Measurements from ENCODE around the gene CCDC182.

Gene CCDC182

DNA sequence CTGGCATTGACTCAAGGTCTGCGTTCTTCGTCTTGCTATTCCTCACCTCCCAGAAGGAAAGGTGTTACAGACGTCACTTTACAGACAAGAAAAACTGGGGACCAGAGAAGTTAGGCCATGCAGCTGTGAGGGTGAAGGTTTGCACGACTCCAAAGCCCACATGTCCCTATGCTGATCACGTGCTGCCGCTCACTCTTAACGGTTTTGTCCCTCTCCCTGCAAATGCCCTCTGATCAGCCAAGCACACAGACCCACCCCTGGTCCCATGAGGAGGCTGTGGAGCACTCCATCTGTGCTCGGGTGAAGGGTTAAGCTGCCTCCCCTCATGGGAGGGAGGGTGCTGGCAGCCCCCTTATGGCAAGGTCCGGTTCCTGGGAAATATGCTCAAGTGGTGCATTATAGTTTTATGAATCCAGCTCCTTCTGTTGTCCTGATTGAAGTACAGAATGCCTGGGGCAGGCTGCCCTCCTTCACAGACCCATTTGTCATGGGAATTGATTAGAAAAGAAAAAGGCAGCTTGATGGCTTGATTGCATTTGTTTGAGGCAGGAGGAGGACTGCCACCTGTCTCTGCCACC, 18.8 kb downstream of the CCDC182 start:
- TF ChIP-seq, protein P1, sequence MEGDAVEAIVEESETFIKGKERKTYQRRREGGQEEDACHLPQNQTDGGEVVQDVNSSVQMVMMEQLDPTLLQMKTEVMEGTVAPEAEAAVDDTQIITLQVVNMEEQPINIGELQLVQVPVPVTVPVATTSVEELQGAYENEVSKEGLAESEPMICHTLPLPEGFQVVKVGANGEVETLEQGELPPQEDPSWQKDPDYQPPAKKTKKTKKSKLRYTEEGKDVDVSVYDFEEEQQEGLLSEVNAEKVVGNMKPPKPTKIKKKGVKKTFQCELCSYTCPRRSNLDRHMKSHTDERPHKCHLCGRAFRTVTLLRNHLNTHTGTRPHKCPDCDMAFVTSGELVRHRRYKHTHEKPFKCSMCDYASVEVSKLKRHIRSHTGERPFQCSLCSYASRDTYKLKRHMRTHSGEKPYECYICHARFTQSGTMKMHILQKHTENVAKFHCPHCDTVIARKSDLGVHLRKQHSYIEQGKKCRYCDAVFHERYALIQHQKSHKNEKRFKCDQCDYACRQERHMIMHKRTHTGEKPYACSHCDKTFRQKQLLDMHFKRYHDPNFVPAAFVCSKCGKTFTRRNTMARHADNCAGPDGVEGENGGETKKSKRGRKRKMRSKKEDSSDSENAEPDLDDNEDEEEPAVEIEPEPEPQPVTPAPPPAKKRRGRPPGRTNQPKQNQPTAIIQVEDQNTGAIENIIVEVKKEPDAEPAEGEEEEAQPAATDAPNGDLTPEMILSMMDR (IDR thresholded peaks at IDR 0.05; ENCODE audit: control insufficient read depth, insufficient read depth, low read depth, low read length, missing control alignments) = no peak
- H3K4me3 ChIP-seq (ENCODE audit: control insufficient read depth, low read depth, low read length) = no peak overlapping the region
- DNase-seq (ENCODE audit: low read depth) = no peak

DNA sequence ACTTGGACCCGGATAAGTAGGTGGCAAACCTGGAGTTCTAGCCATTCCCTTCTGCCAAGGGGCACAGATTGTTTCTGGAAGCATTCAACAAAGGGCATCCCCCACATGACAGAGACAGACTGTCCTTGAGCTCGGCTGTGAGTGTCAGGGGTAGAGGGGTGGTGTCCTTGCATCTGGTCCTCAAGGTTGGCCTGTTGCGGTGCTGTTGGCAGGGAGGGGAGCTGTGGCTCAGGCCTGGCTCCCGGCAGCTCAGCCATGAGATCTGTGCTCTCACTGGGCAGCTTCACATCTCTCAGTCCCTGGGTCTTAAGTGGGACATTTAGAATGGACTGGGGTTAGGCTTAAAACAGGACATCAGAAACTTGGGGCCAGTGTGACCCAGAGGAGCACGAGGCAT, 20.4 kb downstream of the CCDC182 start:
- TF ChIP-seq, protein P1 (IDR thresholded peaks at IDR 0.05; ENCODE audit: control insufficient read depth, insufficient read depth, low read depth, low read length, missing control alignments) = no peak
- no peak for DNase-seq (ENCODE audit: low read depth)
- no peak overlapping the region for H3K4me3 ChIP-seq (ENCODE audit: control insufficient read depth, low read depth, low read length)

DNA sequence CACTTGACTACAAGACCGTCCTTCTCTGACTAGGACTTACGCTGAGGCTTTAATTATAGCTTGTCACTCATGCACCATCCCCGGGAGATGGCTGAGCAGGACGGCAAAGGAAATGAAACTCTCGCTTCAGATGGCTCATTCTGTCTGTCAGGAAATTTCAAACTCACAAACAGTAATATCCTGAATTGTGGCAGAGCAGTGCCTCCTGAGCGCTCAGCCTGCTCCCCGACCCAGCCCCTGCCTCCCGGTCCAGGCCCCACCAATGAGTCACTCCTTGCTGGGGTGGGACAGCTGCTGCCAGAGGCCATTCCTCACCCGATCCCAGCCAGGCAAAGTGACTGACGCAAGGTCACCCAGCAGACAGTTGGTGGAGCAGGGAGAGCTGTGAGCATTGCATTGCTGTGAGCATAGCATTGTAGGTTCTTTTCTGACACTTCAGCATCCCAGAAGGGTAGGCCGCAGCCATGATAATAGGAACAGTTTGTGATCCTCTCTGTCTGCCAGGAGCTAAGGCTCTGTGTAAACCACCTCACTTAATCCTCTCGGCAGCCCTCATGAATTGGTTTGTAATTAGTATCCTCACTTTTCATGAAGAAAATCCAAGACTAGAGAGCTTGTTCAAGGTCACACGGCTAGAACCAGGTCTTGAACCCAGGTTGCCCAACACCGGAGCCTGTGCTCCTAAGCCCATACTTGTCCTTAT, 20.9 kb downstream of the CCDC182 start:
- no peak for DNase-seq (ENCODE audit: low read depth)
- TF ChIP-seq, protein P1 (IDR thresholded peaks at IDR 0.05; ENCODE audit: control insufficient read depth, insufficient read depth, low read depth, low read length, missing control alignments) = no peak
- H3K4me3 ChIP-seq (ENCODE audit: control insufficient read depth, low read depth, low read length) = no peak overlapping the region

DNA sequence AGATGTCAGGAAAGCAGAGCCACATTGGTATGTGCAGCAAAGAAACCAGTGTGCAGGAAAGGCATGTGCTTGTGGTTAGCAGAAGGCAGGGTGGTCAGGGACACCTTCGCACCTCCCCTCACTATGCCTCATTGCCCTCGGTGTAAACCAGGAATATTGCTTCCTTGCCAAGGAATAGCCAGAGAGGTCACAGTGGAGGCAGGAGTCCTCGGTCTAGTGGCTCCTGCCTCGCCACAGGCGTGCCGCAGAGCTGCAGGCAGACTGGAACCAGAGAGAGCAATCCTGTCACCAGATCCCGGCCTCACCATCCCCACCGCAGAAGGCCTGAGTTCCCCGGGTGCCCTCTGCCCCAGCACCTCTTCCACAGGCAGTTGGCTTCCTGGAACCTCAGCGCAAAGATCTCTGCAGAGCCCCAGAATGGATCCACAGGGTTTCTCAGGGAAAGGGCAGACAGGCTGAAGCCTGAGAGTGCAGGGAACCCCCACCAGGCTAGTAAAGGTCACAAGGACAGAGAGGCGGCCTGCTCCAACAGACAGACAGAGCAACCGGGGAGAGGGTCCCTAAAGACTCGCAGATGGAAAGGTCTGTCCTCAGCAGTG, 21.6 kb downstream of the CCDC182 start:
- H3K4me3 ChIP-seq (ENCODE audit: control insufficient read depth, low read depth, low read length) = no peak overlapping the region
- DNase-seq (ENCODE audit: low read depth) = no peak
- TF ChIP-seq, protein P1 (IDR thresholded peaks at IDR 0.05; ENCODE audit: control insufficient read depth, insufficient read depth, low read depth, low read length, missing control alignments) = no peak

DNA sequence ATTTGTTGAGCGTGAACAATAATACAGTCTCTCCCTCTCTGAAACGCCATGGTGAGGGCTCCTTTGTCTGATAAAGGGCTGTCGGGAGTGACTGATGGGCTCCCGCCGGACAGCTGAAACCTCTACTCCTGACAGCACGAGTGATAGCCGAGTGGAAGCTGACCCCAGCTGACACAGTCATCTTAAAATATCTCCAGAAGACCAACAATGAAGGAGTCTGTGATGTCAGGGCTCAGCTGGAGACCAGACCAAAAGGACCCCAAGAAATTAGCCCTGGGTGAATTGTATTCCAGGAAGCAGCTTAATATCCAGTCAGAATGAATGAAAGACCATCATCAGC, 22.4 kb downstream of the CCDC182 start:
- H3K4me3 ChIP-seq (ENCODE audit: control insufficient read depth, low read depth, low read length) = no peak overlapping the region
- no peak for DNase-seq (ENCODE audit: low read depth)
- TF ChIP-seq, protein P1 (IDR thresholded peaks at IDR 0.05; ENCODE audit: control insufficient read depth, insufficient read depth, low read depth, low read length, missing control alignments) = no peak

DNA sequence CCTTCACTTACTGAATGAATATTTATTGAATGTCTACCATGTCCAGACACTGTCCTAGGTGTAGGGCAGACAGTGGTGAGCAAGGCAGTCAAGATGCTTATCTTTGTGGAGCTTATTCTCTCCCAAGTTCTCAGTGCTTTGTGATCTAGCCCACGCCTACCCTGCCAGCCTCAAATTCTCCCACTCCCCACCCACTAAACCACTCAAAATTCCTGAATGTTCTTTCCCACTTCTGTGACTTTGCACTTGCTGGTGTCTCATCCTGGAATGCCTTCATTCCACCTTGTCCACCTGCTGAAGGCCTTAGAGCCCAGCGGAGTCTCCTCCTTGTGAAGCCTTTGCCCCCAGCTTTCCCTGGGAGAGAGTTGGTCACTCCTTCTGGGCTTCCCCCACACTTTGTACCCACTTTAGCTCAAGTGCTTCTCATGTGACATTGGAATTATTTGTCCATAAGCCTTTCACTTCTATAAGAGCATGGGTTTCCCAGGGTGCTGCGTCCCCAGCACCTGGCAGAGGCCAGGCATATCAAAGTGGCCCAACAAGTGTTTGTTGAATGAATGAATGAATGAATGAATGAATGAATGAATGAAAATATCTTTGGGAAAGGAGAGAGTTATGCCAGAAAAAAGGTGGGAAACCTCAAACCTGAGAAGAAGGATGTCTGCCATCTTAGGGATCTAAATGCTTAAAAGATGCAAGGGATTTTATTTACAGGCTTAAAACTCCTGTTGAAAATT, 23.0 kb downstream of the CCDC182 start:
- TF ChIP-seq, protein P1 (IDR thresholded peaks at IDR 0.05; ENCODE audit: control insufficient read depth, insufficient read depth, low read depth, low read length, missing control alignments) = no peak
- no peak overlapping the region for H3K4me3 ChIP-seq (ENCODE audit: control insufficient read depth, low read depth, low read length)
- DNase-seq (ENCODE audit: low read depth) = no peak
